ENCODE results near the gene PKIG. TPM values are rescaled to one million over a fixed set of nuclear protein-coding genes. Genes with fewer than 3 reads are reported as not detected.
"Not testable (repeated sequence)": the region's sequence is repeated elsewhere in the genome, so short reads cannot be mapped to it uniquely, and the experiment has no call there.

Gene PKIG
- total RNA-seq, 1 experiment from 2014 or later: 18.2 TPM

DNA sequence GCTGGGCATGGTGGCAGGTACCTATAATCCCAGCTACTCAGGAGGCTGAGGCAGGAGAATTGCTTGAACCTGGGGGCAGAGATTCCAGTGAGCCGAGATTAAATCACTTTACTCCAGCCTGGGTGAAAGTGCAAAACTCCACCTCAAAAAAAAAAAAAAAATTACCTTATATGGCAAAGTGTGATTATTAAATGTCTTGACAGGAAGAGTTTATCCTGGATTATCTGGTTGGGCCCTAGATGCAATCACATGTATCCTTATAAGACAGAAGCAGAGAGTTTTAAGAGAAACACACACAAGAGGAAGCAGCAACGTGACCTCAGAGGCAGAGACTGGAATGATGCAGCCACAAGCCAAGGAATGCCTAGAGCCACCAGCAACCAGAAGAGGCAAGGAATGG lies 58.1 kb downstream of the PKIG start:
- no peak for DNase-seq (ENCODE audit: low read depth)

DNA sequence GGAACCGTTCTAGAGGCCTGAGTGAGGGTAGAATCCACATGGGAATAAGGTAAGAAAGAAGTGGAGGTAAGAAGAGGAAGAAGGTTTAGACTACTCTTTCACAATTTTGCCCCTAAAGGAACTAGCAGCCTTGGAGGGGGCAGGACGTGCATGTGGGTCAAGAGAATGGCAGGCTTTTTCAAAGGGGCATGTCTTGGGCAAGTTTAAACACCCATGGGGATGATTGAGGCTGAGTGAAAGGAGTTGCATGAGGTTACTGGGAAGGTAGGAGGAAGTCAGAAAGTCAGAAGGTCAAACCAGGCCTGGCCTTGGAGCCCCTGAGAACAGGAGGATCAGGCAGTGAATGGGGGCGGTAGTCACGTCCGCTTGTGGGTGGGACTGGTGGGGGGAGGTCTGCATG lies 58.9 kb downstream of the PKIG start:
- DNase-seq (ENCODE audit: low read depth): no peak

DNA sequence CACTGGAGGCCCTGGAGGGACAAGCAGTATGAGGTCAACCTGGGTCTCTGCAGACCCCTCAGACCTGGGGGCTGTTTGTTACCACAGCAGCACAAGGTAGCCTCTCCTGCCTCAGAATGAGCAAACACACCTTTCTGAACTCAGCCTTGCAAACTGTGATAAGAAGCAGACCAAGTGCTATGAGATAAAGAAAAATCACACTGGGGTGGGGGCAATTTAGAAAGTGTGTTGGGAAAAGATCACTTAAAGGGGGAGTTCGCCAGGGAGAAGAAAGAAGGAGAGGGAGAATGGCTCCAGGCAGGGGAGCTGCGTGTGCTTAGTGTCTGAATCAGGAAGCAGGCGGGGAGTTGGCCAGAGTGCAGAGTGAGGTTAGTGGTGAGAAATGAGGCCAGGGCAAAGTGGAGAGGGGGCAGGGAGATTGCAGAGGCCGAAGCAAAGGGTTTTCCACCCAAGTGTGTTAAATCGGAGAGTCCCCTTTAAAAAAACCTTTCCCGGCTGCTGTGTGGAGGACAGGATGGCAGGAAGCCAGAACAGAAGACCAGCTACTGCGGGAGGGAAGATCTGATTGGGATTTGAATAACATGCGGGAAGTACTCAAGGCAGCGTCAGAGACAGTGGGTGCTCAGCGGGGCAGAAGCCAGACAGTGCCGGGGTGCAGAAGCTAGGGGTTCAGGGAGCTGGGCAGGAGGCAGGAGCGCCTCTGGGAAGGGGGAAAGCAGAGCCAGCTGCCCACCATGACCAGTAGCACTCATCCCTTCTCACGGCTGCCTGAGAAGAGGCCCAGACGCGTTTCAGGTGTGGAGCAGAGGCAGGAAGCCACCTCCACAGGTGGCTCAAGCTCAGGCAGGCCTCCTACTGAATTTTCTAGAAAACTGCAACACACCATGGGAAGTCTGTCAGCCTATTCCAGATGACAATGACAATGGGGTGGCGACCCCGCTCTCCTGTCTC lies 60.1 kb downstream of the PKIG start:
- DNase-seq (ENCODE audit: low read depth): peak; percentile 87

DNA sequence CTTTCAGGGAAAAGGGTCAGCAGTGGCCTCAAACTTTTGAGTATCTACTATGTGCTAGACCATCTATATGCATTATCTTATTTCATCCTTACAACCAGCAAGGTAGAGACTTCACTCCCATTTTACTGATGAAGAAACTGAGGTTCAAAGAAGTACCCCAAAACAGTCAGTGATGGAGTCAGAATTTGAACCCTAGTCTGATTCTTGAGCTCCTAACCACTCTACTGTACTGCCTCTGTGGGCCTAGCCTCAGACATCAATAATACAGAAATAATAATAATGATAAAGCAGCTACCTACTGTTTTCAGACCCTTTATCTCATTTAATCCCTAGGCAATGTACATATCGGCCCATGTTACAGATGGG lies 60.8 kb downstream of the PKIG start:
- no peak for DNase-seq (ENCODE audit: low read depth)

DNA sequence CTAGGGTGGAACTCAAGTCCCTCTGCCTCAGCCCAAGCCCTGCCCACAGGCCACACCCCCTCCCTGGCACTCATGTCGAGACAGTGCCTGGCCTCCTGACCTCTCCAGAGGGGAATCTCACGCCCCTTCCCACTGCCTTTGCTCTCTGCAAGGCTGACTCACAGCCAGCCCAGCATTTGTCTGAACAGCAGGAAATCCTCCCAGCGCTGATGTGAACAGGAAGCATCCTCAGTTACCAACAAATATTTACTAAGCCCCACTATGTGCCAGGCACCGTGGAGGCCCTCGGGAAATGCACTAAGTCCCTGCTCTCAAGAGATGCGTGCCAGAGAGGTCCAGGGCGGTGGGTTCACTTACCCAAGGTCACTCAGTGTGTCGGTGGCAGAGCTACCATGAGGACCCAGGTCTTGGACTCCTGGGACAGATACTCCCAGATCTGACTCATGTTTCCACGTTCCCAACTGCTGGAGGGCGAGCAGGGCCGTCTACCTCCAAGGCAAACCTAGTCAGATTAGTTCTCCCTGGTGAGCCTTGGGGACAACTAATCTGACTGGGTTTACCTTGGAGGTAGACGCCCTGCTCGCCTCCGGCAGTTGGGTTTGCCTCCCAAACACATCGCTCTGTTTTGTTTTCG lies 61.3 kb downstream of the PKIG start:
- DNase-seq (ENCODE audit: low read depth): peak; percentile 94

DNA sequence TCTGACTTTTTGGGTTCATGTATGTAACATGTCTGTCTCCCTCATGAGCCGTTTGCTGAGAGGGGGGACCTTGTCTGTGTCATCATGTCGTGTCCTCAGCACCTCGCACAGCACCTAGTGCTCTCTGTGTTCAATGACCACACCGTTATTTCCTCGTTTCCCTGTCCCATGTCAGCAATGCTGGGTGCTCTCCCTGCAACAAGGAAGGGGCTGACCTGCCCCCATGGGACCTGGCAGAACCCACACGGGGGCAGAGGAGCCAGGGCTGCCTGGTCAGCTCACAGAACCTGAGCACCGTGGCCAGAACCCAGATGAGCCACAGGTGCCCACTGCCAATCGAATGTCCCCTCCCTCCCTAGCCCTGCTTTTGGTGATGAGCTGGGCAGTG lies 61.8 kb downstream of the PKIG start:
- DNase-seq (ENCODE audit: low read depth): no peak

DNA sequence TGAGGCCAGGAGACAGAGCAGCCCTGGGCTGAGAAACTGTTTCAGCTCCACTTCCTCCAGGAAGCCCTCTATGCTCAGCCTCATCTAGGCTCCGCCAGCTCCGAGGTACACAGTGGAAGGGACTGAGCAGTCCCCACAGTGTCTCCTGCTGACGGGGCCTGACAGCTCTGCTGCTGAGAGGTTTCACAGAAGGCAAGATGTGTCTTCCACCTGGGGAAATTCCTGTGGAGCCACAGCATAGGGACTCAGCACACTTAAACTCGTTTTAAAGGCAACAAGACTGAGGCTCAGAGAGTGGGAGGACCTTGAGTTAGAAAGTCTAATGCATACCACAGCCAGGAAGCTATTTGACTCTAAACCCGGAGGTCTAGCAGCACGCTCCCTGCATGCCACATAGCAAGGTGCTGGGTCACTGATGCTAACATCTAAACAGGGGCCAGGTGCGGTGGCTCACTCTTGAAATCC lies 62.3 kb downstream of the PKIG start:
- no peak for DNase-seq (ENCODE audit: low read depth)

DNA sequence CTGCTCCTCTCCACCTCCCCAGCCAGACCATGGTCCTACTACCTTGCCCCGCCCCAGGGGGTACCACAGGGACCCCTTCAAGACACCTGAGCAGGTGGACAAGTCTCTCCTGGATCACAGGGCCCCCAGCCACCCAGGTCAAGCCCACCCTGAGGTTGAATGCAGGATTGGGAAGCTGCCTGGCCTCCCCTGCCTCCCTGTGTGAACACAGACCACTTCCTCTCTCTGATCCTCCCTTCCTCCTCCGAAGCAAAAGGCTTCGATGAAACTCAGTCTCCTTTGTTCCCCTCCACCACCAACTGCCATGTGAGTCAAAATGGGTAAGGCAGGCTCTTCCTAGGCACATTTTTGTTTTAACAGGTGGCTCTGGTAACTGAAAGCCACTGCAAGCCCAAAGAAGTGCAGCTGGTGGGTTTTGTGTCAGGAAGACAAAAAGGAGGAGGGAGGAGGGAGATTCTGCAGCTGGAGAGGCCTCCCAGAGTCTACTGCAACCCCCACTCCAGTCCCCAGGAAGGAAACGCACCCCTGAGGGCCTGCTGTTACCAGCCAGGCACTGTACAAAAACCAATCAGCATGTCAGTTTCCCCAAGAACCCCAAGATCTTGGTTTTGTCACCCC lies 63.8 kb downstream of the PKIG start:
- DNase-seq (ENCODE audit: low read depth): peak; percentile 60

DNA sequence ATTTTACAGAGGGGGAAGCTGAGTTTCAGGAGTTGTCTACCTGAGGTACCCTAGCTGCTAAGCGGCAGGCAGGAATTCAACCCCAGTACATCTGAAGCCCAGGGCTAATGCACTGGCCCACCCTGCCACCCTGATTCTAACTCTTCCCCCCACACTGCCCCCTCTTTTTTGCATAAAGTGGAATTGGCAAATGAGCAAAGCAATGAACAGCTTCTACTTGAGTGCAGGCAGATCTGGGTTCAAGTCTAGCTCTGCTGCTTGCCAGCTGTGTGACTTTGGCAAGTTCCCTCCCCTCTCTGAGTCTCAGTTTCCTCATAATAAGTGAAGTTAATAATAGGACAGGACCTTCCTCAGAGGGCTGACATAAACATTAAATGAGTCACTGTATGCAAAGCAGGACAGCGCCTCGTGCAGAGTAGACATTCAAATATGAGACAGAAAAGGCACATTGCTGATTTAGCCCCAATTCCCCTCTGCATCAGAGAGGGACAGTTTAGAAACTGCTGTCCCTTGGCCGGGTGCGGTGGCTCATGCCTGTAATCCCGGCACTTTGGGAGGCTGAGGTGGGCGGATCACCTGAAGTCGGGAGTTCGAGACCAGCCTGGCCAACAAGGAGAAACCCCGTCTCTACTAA lies 64.4 kb downstream of the PKIG start:
- peak; percentile 49 for DNase-seq (ENCODE audit: low read depth)

DNA sequence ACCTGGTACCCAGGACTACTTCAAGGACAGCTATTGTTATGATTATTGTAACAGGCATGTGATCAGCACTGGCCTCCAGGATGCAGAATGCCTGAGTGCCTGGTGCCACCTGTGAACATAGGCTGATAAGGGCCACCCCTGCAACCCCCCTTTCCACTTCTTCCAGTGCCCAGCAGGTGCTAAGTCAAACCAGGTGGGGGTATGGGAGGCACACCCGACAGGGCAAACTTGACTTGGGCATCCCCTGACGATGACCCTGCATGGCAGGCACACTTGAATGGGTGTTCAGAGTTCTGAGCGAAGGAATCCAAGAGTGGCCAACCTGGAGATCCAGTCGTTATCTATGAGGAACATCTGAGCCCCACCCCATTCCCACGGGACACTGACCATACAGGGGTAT lies 65.7 kb downstream of the PKIG start:
- no peak for DNase-seq (ENCODE audit: low read depth)

DNA sequence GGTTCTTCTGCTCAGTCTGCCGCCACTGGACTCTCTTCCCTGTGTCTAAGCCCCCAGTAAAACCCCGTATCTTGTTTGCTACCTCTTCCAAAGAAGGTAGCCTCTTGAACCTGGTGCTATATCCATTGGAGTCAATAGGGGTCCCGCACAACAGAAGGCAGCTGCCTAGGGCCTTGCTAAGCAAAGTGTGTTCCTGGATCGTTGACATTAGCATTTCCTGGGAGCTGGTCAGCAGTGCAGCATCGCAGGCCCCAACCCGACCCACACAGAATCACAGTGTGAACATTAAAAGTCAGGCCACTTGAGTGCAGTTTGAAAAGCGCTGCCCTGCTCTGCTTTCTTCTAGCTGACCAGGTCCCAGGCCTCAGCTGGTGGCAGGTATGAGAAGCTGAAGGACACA lies 66.2 kb downstream of the PKIG start:
- no peak for DNase-seq (ENCODE audit: low read depth)

DNA sequence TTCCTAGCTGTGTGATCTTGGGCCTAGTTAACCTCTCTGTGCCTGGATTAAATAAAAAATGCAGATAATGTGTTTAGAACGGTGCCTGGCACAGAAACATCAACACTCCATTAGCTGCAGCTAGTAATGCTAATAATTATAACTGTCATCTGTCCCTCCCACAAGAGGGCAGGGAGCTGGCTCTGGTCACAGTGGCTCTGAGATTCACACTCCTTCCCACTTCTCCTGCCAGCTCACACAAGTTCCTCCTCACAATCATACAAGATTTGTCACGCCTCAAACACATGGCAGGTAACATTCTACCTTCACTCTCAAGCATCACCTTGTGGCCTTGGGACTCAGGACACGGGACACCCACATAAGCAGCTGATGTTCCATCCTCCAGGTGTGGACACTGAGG lies 66.7 kb downstream of the PKIG start:
- no peak for DNase-seq (ENCODE audit: low read depth)

DNA sequence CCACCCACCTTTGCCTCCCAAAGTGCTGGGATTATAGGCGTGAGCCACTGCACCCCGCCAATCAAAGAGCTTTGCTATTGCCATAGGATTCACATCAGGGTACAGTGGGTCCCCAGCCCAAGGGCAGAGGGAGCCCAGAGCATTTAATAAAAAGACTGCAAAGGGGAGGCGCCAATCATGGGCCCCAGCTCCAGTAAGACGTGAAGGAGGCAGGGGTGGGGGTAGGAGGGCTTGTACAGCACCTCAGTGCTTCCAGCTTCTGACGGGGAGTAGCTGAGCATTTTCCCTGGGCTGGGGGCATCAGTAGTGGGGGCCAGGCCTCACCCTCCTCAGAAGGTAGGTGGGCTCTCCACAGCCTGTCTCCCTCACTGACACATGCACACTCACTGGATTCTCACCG lies 67.6 kb downstream of the PKIG start:
- DNase-seq (ENCODE audit: low read depth): no peak

DNA sequence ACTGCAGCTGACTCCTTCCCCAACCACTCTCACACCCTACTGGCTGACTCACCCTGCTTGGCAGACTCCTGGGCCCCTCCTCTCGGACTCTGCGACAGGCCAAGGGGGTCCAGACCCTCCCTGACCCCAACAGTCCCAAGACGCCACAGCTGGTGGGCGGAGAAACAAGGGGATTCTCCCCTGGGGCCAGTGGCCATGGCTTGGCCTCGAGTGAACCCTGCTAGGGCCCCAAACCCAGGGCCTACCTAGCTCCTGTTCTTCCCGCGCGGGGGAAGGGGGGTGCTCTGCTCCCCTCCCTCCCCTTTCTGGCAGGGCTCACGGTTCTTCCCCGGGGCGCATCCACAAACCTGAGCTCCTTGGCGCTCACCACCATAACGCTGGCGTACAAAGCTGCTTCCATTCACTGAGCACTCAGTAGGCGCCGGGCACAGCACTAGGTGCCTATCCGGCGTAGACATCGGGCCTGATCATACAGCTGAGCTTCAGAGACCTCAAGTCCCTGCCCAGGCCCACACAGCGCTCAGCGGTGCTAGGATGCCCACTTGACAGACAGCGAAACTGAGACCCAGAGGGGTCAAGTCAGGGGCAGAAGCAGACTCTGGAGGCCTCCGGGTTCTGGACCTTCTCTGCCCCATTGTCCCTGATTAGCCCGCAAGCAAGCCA lies 68.5 kb downstream of the PKIG start:
- no peak for DNase-seq (ENCODE audit: low read depth)

DNA sequence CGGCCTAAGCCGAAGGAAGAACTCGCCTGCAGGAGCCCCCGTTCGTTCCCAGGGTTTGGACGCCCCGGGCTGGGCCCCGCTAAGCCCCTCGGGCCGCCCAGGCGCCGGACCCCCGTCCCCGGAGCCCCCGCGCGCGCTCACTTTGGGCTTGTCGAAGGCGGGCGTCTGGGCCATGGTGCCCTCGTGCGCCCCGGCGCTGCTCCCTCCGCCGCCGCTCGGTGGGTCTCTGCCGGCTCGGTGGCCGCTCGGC lies 69.0 kb downstream of the PKIG start:
- no peak for DNase-seq (ENCODE audit: low read depth)

DNA sequence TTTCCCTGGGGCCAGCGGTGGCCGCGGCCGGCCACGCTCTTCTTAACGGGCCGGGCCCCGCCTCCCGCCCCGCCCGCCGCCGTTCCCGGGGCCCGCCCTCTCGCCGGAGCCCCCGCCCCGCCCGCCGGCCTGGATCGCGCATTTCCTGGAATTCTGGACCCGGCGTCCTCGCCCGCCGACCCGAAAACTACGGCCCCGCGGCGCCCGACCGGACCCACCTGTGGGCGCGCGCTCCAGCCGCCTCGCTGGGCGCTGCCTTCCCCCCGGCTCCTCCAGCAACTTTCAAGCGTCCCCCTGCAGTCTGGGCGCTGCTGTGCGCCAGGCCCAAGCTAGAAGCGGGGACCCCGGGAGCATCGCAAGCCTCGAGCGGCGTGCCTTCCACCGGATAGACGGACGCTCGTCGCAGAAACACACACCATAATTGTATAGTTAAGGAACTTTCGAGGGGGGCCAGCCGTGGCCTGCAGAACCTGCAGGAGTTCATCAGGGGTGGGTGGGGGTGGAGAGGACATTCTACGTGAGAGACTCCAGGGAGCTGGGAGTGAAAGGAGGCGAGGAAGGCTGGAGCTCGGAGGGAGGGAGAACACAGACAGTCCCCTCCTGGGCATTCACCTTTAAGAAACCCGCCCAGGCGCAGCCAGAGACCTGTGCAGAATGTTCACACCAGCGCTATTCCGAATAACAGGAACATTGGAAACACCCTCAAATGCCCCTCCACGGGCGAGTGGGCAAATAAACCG lies 69.5 kb downstream of the PKIG start, which contains the start of gene ADA:
Gene ADA (minus strand): TSS at position 16 of the 740 bp plus-strand sequence. CDS start 92 bp downstream, outside the sequence.
- peak; percentile 27 for DNase-seq (ENCODE audit: low read depth)

DNA sequence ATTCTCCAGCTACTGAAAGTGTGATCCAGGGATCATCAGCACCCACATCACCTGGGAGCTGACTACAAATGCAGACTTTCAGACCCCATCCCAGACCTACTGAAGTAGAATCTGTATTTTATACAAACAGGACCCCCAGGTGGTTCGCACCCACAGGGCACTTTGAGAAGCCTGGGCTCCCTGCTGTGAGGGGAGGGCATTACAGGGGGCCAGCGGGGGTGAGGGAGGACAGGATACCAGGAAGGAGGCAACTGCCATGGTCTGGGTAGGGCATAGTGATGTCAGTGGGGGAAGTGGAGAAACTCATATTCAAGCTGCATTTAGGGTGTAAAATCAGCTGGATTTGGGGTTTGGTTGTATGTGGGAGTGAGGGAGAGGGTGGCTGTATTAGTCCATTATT lies 71.2 kb downstream of the PKIG start:
- DNase-seq (ENCODE audit: low read depth): no peak

DNA sequence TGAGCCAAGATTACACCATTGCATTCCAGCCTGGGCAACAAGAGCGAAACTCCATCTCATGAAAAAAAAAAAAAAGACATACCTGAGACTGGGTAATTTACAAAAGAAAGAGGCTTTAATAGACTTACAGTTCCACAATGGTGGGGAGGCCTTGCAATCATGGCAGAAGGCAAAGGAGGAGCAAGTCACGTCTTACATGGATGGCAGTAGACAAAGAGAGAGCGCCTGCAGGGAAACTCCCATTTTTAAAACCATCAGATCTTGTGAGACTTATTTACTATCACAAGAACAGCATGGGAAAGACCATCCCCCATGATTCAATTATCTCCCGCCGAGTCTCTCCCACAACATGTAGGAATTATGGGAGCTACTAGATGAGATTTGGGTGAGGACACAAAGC lies 71.8 kb downstream of the PKIG start:
- DNase-seq (ENCODE audit: low read depth): not testable (repeated sequence)

DNA sequence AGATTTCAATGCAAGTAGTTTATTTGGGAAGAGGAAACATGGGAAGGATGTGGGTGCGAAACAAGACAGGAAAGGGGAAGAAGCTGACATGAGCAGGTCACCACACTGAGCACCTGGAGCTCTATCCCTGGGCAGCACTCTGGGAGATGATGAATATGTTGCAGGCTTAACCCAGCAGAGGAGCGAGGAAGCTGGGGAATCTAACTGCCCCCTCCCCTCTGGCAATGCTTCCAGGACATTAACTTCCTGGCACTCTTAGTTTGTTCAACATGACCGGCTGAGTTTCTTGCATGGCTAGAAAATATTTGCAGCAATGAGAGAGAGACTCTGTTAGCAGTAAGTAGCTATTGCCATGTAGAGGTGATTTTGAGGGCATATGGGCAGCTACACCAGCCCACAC lies 74.1 kb downstream of the PKIG start:
- DNase-seq (ENCODE audit: low read depth): no peak

DNA sequence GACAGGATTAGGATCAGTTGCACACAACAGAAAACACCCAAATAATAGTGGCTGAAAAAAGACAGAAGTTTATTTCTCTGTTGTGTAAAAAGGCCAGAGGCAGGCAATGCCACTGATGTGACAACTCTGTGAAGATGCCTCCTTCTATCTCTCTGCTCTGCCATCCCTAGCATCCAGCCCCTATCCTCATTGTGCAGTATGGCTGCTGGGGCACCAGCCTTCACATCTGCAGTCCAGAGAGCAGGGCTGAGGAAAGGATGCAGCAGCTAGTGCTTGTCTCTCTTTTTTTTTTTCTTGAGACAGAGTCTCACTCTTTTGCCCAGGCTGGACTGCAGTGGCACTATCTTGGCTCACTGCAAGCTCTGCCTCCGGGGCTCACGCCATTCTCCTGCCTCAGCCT lies 75.5 kb downstream of the PKIG start:
- DNase-seq (ENCODE audit: low read depth): no peak

DNA sequence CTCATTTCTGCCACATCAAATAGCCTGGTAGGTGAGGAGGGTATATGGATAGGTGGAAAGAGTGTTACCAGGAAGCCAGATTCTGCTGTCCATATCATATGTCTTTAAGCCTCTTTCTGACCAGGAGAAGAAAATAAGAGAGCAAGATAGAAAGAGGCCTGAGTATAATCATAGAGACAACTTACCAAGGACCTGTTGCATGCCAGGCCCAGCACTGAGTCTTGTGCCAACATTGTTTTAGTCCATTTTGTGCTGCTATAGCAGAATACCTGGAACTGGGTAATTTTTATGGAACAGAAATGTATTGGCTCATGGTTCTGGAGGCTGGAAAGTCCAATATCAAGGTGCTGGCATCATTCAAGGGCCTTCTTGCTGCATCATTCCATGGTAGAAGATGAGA lies 76.4 kb downstream of the PKIG start:
- no peak for DNase-seq (ENCODE audit: low read depth)
